ENCODE data around the gene DNAJC25.
A peak's percentile ranks its signal among the peaks of the same experiment; 100 is the strongest.

- TF ChIP-seq ZBTB49 (tag by site-specific recombination; IDR thresholded peaks at IDR 0.05; ENCODE audit: low read depth) (no peak), PRDM1 (tag by site-specific recombination; IDR thresholded peaks at IDR 0.05) (no peak), ZBTB8A (tag by site-specific recombination; IDR thresholded peaks at IDR 0.05) (no peak; the same call in 1 of the 2 replicates), KLF1 (tag by site-specific recombination; IDR thresholded peaks at IDR 0.05) (no peak), ZNF426 (tag by site-specific recombination; IDR thresholded peaks at IDR 0.05) (no peak), CTCF (tag by site-specific recombination; IDR thresholded peaks at IDR 0.05) (0 out of 2 replicates have a peak, but pooled peaks have one; percentile 34), ZNF677 (tag by site-specific recombination; IDR thresholded peaks at IDR 0.05) (no peak), REST (tag by site-specific recombination; IDR thresholded peaks at IDR 0.05) (no peak), PBX3 (CRISPR knock-in tag; IDR thresholded peaks at IDR 0.05) (peak; percentile 76; the same call in 1 of the 2 replicates), PRDM4 (tag by site-specific recombination; IDR thresholded peaks at IDR 0.05) (no peak), ZFP69B (tag by site-specific recombination; IDR thresholded peaks at IDR 0.05) (no peak), ZBTB7A (tag by site-specific recombination; IDR thresholded peaks at IDR 0.05; ENCODE audit: low read depth) (no peak), ZNF274 (IDR thresholded peaks at IDR 0.05; ENCODE audit: low read length) (no peak), ZNF274 (tag by site-specific recombination; IDR thresholded peaks at IDR 0.05; ENCODE audit: borderline replicate concordance) (no peak)
Observed at GRCh38 chr9:111631214-111631971, at the start of gene DNAJC25.

Measured in HEK293 (cell line).